Kasumi-1 (cell line): Measurements from ENCODE around the gene ANKRD18B.
"Not testable (repeated sequence)": the region's sequence is repeated elsewhere in the genome, so short reads cannot be mapped to it uniquely, and the experiment has no call there.

Experiments used
- DNase-seq, 2 experiments: peaks; one replicate each; lab custom pipeline; 2025; lab: John Stamatoyannopoulos, UW

Gene ANKRD18B

GRCh38 chr9:33523397-33524305, at the start of gene ANKRD18B:
ANKRD18B (plus strand) TSS chr9:33524251; CDS start chr9:33524490, 239 bp downstream.
- not testable (repeated sequence) for DNase-seq

- DNase-seq = no peak
Observed at GRCh38 chr9:33475357-33475756, 48.7 kb upstream of the ANKRD18B start.

GRCh38 chr9:33476503-33476902, 47.5 kb upstream of the ANKRD18B start:
- DNase-seq = no peak

- DNase-seq = no peak
Observed at GRCh38 chr9:33480106-33480505, 43.9 kb upstream of the ANKRD18B start.

- no peak for DNase-seq
Observed at GRCh38 chr9:33480976-33481375, 43.1 kb upstream of the ANKRD18B start.

GRCh38 chr9:33485312-33485711, 38.7 kb upstream of the ANKRD18B start:
- DNase-seq = not testable (repeated sequence)

- no peak for DNase-seq
Observed at GRCh38 chr9:33489066-33489465, 35.0 kb upstream of the ANKRD18B start.

GRCh38 chr9:33493819-33494218, 30.2 kb upstream of the ANKRD18B start:
- DNase-seq = not testable (repeated sequence)

- peak; percentile 36 to 68 for DNase-seq
Observed at GRCh38 chr9:33498387-33498786, 25.7 kb upstream of the ANKRD18B start.

GRCh38 chr9:33506626-33507370, 17.3 kb upstream of the ANKRD18B start:
- no peak for DNase-seq

- DNase-seq = no peak
Observed at GRCh38 chr9:33510262-33511183, 13.5 kb upstream of the ANKRD18B start.

GRCh38 chr9:33511184-33511517, 12.9 kb upstream of the ANKRD18B start:
- not testable (repeated sequence) for DNase-seq

GRCh38 chr9:33512535-33512934, 11.5 kb upstream of the ANKRD18B start:
- not testable (repeated sequence) for DNase-seq

- not testable (repeated sequence) for DNase-seq
Observed at GRCh38 chr9:33515342-33515995, 8.6 kb upstream of the ANKRD18B start.

- DNase-seq = not testable (repeated sequence)
Observed at GRCh38 chr9:33516397-33516796, 7.7 kb upstream of the ANKRD18B start.

- DNase-seq = peak; percentile 28 to 45
Observed at GRCh38 chr9:33517373-33517772, 6.7 kb upstream of the ANKRD18B start.

GRCh38 chr9:33517934-33518577, 6.0 kb upstream of the ANKRD18B start:
- DNase-seq = not testable (repeated sequence)

GRCh38 chr9:33521861-33522260, 2.2 kb upstream of the ANKRD18B start:
- not testable (repeated sequence) for DNase-seq

GRCh38 chr9:33524306-33524947, 376 bp downstream of the ANKRD18B start:
- DNase-seq = no peak

- not testable (repeated sequence) for DNase-seq
Observed at GRCh38 chr9:33528069-33528468, 4.0 kb downstream of the ANKRD18B start.
